HG02623 (cell line): ENCODE measurements around the gene SGCD.

Source experiments
- ATAC-seq: cut with Tn5 transposase; IDR thresholded peaks from one replicate; pipeline ENCODE4 v1.9.1; 2021; ENCODE audit warnings: moderate library complexity; ENCODE audit not compliant: unreplicated experiment

Gene SGCD

DNA sequence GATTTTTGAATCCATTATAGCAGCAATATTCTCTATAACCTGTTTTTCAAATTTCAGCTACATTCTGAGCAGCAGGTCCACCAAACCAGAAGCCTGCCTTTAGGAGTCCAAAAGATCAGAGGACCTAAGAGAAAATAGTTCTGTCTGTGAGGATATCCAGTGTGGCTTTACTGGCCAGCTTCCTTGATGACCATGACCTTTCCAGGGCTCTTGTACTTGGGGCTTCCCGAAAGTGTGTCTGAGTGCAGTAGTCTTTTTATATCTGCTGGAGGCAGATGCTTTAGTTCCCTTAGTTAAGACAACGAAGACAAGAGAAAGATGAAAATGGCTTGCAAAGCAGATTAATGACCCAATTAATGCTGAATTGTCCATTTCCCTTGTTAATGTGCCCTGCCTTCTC is 72.4 kb downstream of the SGCD start:
- ATAC-seq, result no peak

GRCh38 chr5:156400231-156400986 is 73.4 kb downstream of the SGCD start:
- ATAC-seq, result no peak

DNA sequence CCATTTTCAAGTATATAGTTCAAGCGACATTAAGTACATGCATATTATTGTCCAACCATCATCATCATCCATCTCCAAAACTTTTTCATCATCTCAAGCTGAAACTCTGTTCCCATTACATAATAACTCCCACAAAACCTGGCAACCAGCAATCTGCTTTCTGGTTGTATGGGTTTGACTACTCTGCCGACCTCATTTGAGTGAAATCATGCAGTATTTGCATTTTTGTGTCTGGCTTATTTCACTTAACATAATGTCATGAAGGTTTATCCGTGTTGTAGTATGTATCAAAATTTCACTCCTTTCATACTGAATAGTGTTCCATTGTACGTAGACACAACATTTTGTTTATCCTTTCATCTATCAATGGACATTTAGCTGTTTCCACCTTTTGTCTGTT is 74.8 kb downstream of the SGCD start:
- no peak for ATAC-seq

DNA sequence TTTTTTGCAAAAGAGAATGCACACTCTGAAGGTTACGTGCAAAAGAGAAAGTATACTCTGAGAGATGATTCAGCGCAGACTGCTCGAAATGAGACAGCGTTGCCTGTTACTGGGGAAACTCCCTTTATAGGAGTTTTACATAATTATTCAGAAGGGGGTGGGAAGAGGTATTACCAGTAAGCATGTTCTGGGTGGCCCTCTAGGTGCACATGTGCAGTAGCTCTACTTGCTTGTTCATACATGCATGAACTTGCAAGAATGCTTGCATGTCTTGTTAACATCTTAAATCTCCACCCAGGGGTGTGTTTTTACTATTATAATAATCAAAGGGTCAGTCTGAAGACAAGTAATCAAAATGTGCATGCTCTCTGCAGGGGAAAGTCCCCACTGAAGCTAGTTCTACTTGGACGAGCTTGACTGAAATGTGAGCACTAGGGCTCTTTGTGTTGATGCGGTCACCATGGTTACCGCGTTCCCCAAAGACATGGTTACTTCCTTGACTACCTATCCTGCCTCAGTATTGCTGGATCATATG is 75.5 kb downstream of the SGCD start:
- ATAC-seq, result peak; percentile 97

GRCh38 chr5:156405988-156406387 is 79.0 kb downstream of the SGCD start:
- ATAC-seq, result no peak

DNA sequence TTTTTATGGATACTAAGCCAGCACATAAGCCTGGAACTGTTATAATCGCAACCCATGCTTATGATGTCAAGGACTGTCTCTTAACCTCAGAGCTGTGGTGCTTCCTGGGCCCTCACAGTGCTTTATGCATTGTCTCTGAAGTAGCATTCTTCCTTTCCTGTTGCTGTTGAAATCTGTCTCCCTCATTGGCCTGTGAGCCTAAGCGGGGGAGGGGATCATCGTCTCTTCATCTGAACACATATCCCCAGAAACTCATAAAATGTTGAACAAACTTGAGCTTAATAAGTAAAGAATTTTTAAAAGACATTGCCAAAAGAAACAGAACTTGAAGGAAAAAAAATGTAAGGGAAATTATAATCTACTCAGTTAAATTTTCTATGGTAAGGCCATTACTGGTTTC is 80.3 kb downstream of the SGCD start:
- ATAC-seq, result no peak

- no peak for ATAC-seq
Observed at GRCh38 chr5:156409834-156410233, 82.9 kb downstream of the SGCD start.

- ATAC-seq, result no peak
Observed at GRCh38 chr5:156411185-156411613, 84.2 kb downstream of the SGCD start.

- ATAC-seq, result no peak
Observed at GRCh38 chr5:156411957-156412356, 85.0 kb downstream of the SGCD start.

DNA sequence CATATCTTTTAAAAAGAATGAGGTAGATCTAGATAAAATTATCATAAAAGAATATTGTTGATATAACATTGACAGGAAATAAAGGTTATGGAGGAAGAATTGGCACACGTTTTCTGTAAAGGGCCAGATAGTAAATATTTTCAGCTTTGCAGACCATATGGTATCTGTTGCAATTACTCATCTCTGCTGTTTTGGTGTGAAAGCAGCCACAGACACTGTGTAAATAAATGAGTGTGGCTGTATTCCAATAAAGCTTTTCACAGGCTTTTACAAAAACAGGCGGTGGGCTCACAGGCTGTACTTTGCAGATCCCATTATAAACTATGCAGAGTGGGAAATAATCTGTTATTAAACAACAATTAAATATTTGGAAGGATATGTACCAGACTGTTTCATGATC is 87.4 kb downstream of the SGCD start:
- no peak for ATAC-seq

DNA sequence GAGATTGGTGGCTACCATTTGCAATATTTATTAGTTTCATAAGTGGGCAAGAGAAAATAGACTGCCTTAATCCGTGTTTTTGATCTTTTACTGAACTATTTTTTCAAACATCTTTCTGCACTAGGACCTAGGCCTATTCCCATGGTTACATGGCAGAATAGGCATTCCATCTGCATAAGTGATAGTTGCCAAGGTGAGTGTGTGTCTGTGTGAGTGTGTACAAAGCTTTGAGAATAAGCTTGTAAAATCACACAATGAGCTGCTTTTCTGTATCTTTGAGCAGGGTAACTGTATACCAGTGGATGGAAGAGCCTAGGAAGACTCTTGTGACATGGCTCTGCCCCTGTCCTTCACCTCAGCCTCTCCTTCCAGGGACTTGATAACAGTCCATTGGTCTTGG is 92.7 kb downstream of the SGCD start:
- ATAC-seq, result no peak

GRCh38 chr5:156420665-156421064 is 93.7 kb downstream of the SGCD start:
- ATAC-seq, result no peak

GRCh38 chr5:156421798-156422197 is 94.8 kb downstream of the SGCD start:
- ATAC-seq, result no peak

DNA sequence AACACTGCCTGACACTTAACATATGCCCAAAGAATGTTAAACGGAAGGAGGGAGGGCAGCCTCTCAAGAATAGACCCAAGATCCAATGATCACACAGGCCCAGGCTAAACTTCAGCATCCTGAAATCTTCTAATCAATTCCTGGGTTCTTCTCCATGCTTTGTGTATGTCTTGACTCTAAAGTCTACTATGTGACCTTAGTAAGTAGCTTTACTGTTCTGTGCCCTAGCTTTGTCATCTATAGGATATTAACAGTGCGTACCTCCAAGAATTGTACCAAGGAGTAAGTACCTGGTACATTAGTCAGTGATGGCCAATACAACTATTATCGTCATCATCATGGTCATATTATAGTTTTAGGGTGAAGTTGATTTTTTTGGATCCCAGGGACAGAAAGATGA is 96.6 kb downstream of the SGCD start:
- no peak for ATAC-seq

- ATAC-seq, result no peak
Observed at GRCh38 chr5:156427315-156427714, 100.4 kb downstream of the SGCD start.

DNA sequence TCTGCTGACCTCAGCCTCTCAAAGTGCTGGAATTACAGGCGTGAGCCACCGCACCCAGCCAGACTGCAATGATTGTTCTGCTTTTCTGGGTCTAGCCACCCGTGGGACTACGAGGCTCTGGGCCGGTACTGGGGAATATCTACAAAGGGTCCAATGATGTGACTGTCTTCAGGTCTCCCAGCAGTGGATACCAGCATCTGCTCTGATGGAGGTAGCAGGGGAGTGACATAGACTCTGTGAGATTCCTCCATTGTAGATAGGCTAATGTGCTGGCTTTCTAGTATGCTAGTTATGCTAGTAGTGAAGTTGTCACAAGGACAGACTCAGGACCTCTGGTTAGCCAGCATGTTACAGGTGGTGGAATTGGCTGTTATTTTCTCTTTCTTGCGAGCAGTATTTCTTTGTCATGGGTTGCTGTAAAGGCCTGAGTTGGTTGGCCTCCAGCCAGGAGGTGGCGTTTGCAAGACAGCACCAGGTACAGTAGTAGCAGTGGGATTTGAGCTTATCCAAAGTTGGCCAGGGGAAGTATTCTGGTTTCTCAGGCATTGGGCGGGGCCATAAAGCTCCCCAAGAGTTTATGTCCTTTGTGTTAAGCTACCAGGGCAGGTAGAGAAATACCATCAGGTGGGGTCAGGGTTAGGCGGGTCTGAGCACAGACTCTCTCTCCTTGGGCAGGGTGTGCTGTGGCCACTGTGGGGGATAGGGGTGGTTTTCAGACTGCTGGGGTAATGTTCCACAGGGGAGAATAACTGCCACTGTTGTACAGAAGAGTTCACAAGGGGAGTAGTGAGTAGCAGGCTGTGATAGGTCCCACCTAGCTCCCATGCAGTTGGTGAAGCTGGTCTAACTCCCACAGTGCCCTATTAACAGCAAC is 105.2 kb downstream of the SGCD start:
- ATAC-seq, result no peak

DNA sequence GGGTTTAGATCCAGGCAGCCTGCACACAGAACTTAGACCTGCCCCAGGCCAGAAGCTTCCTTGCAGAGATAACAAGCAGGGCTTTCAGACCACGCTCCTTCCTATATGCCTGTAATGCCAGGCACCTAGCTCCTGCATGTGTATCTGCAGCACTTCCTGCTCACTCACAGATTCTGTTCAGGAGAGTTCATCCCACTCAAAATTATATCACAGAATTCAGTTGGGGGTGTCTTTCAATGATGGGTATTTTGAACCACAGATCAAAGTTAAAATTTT is 105.8 kb downstream of the SGCD start:
- ATAC-seq, result no peak

DNA sequence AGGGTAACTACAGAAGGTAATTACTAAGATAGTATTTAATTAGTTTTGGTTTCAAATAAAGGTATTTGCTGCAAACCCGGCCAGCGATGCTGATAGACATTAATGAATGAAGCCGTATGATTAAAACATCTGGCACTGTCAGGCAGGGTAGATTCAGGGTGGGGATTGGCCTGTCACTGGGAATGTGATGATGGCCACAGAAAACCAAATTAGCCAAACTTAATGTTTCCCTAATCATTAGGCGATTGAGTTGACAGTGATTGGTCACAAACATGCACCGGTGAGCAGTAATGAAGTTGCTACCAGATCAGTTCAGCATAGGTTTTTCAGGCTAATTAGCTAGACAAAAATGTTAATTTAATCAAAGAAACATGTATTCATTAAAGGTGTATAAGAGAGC is 107.5 kb downstream of the SGCD start:
- ATAC-seq, result no peak

DNA sequence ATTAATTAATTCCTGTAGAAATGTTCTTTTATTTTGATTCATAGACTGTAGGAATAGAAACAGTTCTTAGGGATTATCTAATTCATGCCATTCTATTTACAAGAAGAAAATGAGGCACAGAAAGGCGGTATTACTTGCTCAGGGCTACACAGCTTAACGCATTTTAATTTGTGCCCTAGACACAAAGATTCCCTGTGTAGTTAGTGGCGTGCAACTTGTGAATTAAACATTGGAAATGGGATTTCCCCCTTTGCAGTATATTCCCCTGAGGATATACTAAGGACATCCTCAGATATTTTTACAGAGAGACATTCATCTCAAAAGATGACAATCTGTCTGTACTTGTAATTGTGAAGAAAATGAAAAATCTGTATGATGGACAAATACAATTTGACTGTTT is 108.1 kb downstream of the SGCD start:
- ATAC-seq, result no peak

DNA sequence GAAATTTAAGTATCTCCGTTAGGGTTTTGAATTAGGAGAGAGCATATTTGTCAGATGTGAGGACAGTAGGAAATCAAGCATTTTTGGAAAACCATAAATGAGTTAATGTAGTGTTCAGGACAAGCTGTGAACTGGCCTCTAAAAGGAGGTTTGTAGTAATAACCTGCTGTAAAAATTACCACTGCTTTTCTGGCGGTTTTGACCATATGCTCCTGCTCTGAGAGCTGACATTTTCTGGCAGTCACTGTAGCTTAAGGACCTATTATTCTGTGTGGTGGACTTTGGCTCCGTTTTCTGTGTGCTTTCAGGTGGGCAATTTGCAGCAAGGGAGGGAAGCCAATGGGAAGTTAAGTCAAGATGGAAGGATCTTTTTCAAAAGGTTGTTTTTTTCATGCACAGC is 111.1 kb downstream of the SGCD start:
- ATAC-seq, result no peak

DNA sequence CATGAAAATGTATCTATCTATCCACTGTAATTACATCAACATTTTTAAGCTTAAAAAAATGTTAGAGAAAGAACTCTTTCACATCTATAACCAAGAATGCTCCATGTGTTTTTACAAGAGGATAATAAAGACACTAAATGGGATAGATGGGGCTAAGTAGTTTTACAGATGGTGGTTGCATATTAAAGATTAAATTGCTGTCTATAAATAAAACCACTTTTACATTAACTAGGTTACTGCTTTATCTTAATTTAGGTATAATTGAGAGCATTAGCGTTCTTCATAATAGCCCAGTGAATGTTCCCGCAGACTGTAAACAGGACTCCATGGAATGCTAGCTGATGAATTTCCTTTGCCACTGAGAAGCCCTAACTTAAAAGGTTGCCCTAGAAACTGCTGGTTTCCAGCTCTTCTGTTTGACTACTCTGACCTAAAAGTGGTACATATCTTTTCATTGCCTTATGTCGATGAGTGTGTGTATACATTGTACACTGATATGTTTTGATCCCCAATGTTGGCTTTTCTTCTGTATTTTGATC is 117.9 kb downstream of the SGCD start:
- no peak for ATAC-seq

GRCh38 chr5:156446526-156446925 is 119.6 kb downstream of the SGCD start:
- ATAC-seq, result no peak
